Keratinocyte (primary cell): ENCODE data around the gene PEMT. TPM values are rescaled to one million over a fixed set of nuclear protein-coding genes. Genes with fewer than 3 reads are reported as not detected.

Experiments
- DNase-seq: peaks from one replicate; pipeline ENCODE4 v3.0.0-alpha.2; 2011; ENCODE audit warnings: low read depth, missing footprints, low spot score
- FAIRE-seq: peaks from 2 replicates; lab custom pipeline; 2011; peaks lifted over from hg19 to GRCh38; lab: Jason Lieb, UNC
- H2AFZ ChIP-seq: 2 replicates; pipeline ENCODE4 v1.6.0; 2012; ENCODE audit warnings: low read length, control low read depth, inconsistent platforms; ENCODE audit not compliant: control insufficient read depth
- H3K27ac ChIP-seq: 2 replicates; pipeline ENCODE4 v1.5.1; 2011; ENCODE audit warnings: low read length; ENCODE audit not compliant: control insufficient read depth, insufficient read depth
- H3K27me3 ChIP-seq: 3 replicates; pipeline ENCODE4 v1.6.0; 2011; ENCODE audit warnings: low read length; ENCODE audit not compliant: control insufficient read depth, insufficient read depth; ENCODE audit errors: extremely low read depth
- H3K36me3 ChIP-seq, 2 experiments: 2 replicates in 1 of 2; 3 replicates in 1 of 2; pipeline ENCODE4 v1.5.1; 2011; ENCODE audit warnings: low read length in 2 of 2, mild to moderate bottlenecking in 1 of 2; ENCODE audit not compliant: control insufficient read depth in 2 of 2, insufficient read depth in 2 of 2; ENCODE audit errors: extremely low read depth in 1 of 2
- H3K4me1 ChIP-seq: 3 replicates; pipeline ENCODE4 v1.5.1; 2011; ENCODE audit warnings: low read length; ENCODE audit not compliant: control insufficient read depth, insufficient read depth; ENCODE audit errors: extremely low read depth
- H3K4me2 ChIP-seq: 3 replicates; pipeline ENCODE4 v1.6.0; 2011; ENCODE audit warnings: low read depth, low read length; ENCODE audit not compliant: control insufficient read depth, insufficient read depth; ENCODE audit errors: extremely low read depth
- H3K4me3 ChIP-seq, 3 experiments: fragments of 200-600 bp in 1 of 3; sonication (generic) in 1 of 3; 2 replicates in 2 of 3; 3 replicates in 1 of 3; pipeline ENCODE4 v1.5.1; 2011 to 2016; ENCODE audit warnings: low read length in 3 of 3, mild to moderate bottlenecking in 3 of 3, control low read depth in 2 of 3, inconsistent platforms in 1 of 3, low read depth in 1 of 3, mixed read lengths in 1 of 3, mixed run types in 1 of 3, moderate library complexity in 1 of 3; ENCODE audit not compliant: control insufficient read depth in 2 of 3, insufficient read depth in 2 of 3; ENCODE audit errors: extremely low read depth in 1 of 3
- H3K79me2 ChIP-seq: 2 replicates; pipeline ENCODE4 v1.6.0; 2012; ENCODE audit warnings: low read length; ENCODE audit not compliant: control insufficient read depth, insufficient read depth
- H3K9ac ChIP-seq: 3 replicates; pipeline ENCODE4 v1.6.0; 2011; ENCODE audit warnings: low read length; ENCODE audit not compliant: control insufficient read depth, insufficient read depth; ENCODE audit errors: extremely low read depth
- H3K9me1 ChIP-seq: 3 replicates; pipeline ENCODE4 v1.6.0; 2011; ENCODE audit warnings: low read length; ENCODE audit not compliant: control insufficient read depth, insufficient read depth; ENCODE audit errors: extremely low read depth
- H3K9me3 ChIP-seq: 2 replicates; pipeline ENCODE4 v1.5.1; 2012; ENCODE audit warnings: low read depth, low read length; ENCODE audit not compliant: control insufficient read depth
- H4K20me1 ChIP-seq: 3 replicates; pipeline ENCODE4 v1.6.0; 2011; ENCODE audit warnings: low read length; ENCODE audit not compliant: control insufficient read depth, insufficient read depth; ENCODE audit errors: extremely low read depth
- EZH2 ChIP-seq: IDR thresholded peaks from one replicate; pipeline ENCODE4 v1.6.1; 2012; ENCODE audit warnings: inconsistent platforms, mild to moderate bottlenecking, low read length, moderate library complexity
- dilution Hi-C: fragments of 300-500 bp; cut with MboI; formaldehyde crosslinking; loops from one replicate; pipeline ENCODE4 v1.7.0; 2020; ENCODE audit warnings: low sequenced_read_pairs; ENCODE audit not compliant: extremely low pct_ligation_motif_present
- polyA plus RNA-seq, 5 experiments: library from polyadenylated mRNA; depleted of rRNA in 3 of 5; stranded (reverse) in 3 of 5; stranded (forward) in 1 of 5; unstranded in 1 of 5; fragments of >200 nt; gene quantifications; 1 replicate in 1 of 5; 2 replicates in 3 of 5; 3 replicates in 1 of 5; pipeline versions ENCODE4 v1.2.1 to v1.2.3, GENCODE V29; 2011 to 2012; ENCODE audit warnings: missing spikeins in 2 of 5, low read depth in 1 of 5, low replicate concordance in 1 of 5
- TF ChIP-seq, protein P1 (sequence below), 3 experiments: IDR thresholded peaks in 1 of 3; conservative IDR thresholded peaks in 1 of 3; optimal IDR thresholded peaks in 1 of 3; 2 replicates in 2 of 3; 3 replicates in 1 of 3; pipeline versions ENCODE3 to v1.5.1; 2011; ENCODE audit warnings: low read length in 3 of 3, mild to moderate bottlenecking in 3 of 3, moderate library complexity in 2 of 3, control low read depth in 1 of 3, inconsistent platforms in 1 of 3; ENCODE audit not compliant: insufficient read depth in 2 of 3; ENCODE audit errors: extremely low read depth in 1 of 3

PEMT gene
- polyA plus RNA-seq, 1 donor (not counting 4 experiments of a cell fraction or from before 2014, with no cell fraction given) = 17.7 TPM

GRCh38 chr17:17492571-17492970 is 98.9 kb downstream of the PEMT start:
- DNase-seq = no peak
- Histone ChIP-seq H3K4me1 (peaks cover 9% of the 10 kb centered on the region), H3K9me1 (no peaks in the 10 kb centered on the region), H3K27ac (no peak overlapping the region), H3K79me2 (no peaks in the 10 kb centered on the region), H3K4me3 (no peak overlapping the region), H2AFZ (no peak overlapping the region), H4K20me1 (peaks cover 5% of the 10 kb centered on the region), H3K36me3 (peaks cover 11 to 19% of the 10 kb centered on the region in 2 experiments), H3K9ac (no peak overlapping the region), H3K27me3 (peaks cover 23% of the 10 kb centered on the region), H3K4me2 (no peak overlapping the region), H3K9me3 (no peaks in the 10 kb centered on the region)
- TF ChIP-seq EZH2 = no peak
- TF ChIP-seq, protein P1, sequence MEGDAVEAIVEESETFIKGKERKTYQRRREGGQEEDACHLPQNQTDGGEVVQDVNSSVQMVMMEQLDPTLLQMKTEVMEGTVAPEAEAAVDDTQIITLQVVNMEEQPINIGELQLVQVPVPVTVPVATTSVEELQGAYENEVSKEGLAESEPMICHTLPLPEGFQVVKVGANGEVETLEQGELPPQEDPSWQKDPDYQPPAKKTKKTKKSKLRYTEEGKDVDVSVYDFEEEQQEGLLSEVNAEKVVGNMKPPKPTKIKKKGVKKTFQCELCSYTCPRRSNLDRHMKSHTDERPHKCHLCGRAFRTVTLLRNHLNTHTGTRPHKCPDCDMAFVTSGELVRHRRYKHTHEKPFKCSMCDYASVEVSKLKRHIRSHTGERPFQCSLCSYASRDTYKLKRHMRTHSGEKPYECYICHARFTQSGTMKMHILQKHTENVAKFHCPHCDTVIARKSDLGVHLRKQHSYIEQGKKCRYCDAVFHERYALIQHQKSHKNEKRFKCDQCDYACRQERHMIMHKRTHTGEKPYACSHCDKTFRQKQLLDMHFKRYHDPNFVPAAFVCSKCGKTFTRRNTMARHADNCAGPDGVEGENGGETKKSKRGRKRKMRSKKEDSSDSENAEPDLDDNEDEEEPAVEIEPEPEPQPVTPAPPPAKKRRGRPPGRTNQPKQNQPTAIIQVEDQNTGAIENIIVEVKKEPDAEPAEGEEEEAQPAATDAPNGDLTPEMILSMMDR (optimal IDR thresholded peaks at IDR 0.05 in 1 of 3, IDR thresholded peaks at IDR 0.05 in 1 of 3, conservative IDR thresholded peaks at IDR 0.05 in 1 of 3; ENCODE audit: extremely low read depth in 1 of 3, insufficient read depth in 2 of 3, low read length in 3 of 3) = no peak
- dilution Hi-C loops = no loop called here
- no peak for FAIRE-seq

DNA sequence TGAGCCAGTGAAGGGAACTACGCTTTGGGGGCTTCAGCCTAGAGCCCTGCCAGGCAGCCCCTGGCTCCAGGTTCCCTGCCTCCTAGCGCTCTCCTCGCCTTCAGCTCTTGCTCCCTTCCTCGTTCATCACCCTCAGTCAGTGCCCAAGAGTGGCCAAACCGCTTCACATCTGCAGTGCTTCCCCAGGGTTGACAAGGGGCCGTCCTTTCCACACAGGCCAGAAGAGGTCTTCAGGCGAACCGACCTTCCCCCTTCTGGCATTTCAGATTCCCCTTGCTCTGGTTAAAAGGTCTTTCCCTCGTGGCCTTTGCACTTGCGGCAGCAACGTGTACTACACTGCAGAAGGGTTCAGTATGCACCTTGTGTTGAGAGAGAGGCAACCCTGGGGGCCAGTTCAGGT is 99.4 kb downstream of the PEMT start:
- FAIRE-seq (no peak), DNase-seq (no peak)
- no peak for TF ChIP-seq EZH2
- TF ChIP-seq, protein P1 (optimal IDR thresholded peaks at IDR 0.05 in 1 of 3, IDR thresholded peaks at IDR 0.05 in 1 of 3, conservative IDR thresholded peaks at IDR 0.05 in 1 of 3; ENCODE audit: extremely low read depth in 1 of 3, insufficient read depth in 2 of 3, low read length in 3 of 3) = no peak
- Histone ChIP-seq H2AFZ (no peak overlapping the region), H3K9me1 (no peaks in the 10 kb centered on the region), H3K27ac (no peak overlapping the region), H3K27me3 (peaks cover 18% of the 10 kb centered on the region), H4K20me1 (peaks cover 5% of the 10 kb centered on the region), H3K36me3 (peaks cover 11 to 19% of the 10 kb centered on the region in 2 experiments), H3K4me3 (no peak overlapping the region), H3K4me2 (no peak overlapping the region), H3K4me1 (peaks cover 9% of the 10 kb centered on the region), H3K9me3 (no peaks in the 10 kb centered on the region), H3K79me2 (no peaks in the 10 kb centered on the region), H3K9ac (no peak overlapping the region)
- dilution Hi-C loops = no loop called here
